Gastrocnemius medialis (tissue), 4 donors: ENCODE results near the gene SPRING1.
"Not testable (repeated sequence)": the region's sequence is repeated elsewhere in the genome, so short reads cannot be mapped to it uniquely, and the experiment has no call there.

Experiments
- CTCF ChIP-seq, 5 experiments: fragments of 450-650 bp in 3 of 5; fragments of 200-600 bp in 2 of 5; sonication (generic) in 2 of 5; IDR thresholded peaks in 4 of 5; conservative IDR thresholded peaks in 1 of 5; 1 replicate in 4 of 5; 2 replicates in 1 of 5; pipeline ENCODE4 v1.5.1; 2016 to 2019; ENCODE audit warnings: antibody characterized with exemption in 5 of 5, mild to moderate bottlenecking in 3 of 5, moderate library complexity in 3 of 5
- POLR2A ChIP-seq, 2 donors: fragments of 450-650 bp; IDR thresholded peaks; one replicate each; pipeline ENCODE4 v1.6.1; 2017; ENCODE audit warnings: antibody characterized with exemption in 2 of 2, mild to moderate bottlenecking in 2 of 2, moderate library complexity in 2 of 2

DNA sequence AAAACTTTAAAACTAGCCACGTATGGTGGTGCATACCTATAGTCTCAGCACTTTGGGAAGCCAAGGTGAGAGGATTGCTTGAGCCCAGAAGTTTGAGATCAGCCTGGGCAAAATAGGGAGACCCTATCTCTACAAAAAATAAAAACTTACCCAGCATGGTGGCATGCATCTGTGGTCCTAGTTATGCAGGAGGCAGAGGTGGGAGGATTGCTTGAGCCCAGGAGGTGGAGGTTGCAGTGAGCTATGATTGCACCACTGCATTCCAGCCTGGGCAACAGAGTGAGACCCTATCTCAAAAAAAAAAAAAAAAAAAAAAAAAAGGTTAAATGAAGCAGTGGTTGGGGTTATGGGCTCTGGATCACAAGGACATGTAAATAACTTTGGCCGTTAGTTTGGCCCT is 4.9 kb upstream of the SPRING1 start:
- TF ChIP-seq CTCF (IDR thresholded peaks at IDR 0.05 in 4 of 5, conservative IDR thresholded peaks at IDR 0.05 in 1 of 5); POLR2A (IDR thresholded peaks at IDR 0.05): not testable (repeated sequence)
